ENCODE data around the gene COMT.

DNA sequence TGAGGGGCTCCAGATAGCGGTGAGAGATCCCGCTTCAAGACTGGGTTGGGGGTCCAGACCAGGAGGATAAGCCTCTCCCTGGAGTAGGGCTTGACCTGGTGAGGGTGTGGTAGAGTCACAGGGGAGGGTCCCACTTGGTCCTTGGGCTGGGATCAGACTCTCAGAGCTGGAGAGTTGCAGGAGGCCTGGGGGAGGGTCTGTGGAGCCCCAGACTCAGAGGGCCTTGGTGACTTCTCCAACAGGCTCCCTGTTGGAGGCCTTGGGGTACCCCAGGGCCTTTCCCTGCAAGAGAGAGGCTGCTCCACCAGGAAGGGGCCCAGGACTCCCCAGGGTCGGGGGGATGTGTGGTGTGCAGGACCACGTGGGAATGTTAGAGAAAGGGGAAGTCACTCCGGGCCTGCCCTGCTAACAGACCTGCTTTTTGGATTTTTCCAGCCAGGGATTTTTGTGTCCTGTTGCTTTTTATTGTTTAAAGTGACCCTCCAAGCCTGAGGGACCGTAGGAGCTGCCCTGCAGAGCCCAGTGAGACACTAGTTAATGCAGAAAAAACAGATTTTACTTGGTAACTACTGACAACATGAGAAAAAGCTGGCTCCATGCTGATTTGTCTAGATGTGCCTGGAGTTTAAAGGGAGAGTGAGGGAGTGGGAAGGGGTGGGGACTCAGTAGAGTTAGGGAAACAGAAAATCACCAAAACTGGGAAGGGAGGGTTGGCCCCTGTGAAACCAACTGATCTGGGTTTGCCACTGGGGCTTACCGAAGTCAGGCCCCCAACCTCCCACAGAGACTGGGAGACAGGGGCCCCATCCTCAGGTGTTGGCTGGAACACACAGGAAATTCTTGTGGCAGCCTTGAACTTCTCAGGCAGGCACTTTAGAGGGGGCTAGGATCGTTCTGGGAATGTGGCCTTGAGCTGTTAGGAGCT is 847 bp downstream of the COMT start:
- TF ChIP-seq EZH2 (IDR thresholded peaks at IDR 0.05; ENCODE audit: low read depth, unreplicated experiment) (no peak), EZH2phosphoT487 (IDR thresholded peaks at IDR 0.05; ENCODE audit: unreplicated experiment) (no peak), JUNB (IDR thresholded peaks at IDR 0.05; ENCODE audit: unreplicated experiment) (no peak), STAT1 (IDR thresholded peaks at IDR 0.05; ENCODE audit: unreplicated experiment) (no peak)
- TF ChIP-seq, protein P1, sequence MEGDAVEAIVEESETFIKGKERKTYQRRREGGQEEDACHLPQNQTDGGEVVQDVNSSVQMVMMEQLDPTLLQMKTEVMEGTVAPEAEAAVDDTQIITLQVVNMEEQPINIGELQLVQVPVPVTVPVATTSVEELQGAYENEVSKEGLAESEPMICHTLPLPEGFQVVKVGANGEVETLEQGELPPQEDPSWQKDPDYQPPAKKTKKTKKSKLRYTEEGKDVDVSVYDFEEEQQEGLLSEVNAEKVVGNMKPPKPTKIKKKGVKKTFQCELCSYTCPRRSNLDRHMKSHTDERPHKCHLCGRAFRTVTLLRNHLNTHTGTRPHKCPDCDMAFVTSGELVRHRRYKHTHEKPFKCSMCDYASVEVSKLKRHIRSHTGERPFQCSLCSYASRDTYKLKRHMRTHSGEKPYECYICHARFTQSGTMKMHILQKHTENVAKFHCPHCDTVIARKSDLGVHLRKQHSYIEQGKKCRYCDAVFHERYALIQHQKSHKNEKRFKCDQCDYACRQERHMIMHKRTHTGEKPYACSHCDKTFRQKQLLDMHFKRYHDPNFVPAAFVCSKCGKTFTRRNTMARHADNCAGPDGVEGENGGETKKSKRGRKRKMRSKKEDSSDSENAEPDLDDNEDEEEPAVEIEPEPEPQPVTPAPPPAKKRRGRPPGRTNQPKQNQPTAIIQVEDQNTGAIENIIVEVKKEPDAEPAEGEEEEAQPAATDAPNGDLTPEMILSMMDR (conservative IDR thresholded peaks at IDR 0.05; ENCODE audit: low read depth in 2 of 2), result no peak
- TF ChIP-seq, protein P2, sequence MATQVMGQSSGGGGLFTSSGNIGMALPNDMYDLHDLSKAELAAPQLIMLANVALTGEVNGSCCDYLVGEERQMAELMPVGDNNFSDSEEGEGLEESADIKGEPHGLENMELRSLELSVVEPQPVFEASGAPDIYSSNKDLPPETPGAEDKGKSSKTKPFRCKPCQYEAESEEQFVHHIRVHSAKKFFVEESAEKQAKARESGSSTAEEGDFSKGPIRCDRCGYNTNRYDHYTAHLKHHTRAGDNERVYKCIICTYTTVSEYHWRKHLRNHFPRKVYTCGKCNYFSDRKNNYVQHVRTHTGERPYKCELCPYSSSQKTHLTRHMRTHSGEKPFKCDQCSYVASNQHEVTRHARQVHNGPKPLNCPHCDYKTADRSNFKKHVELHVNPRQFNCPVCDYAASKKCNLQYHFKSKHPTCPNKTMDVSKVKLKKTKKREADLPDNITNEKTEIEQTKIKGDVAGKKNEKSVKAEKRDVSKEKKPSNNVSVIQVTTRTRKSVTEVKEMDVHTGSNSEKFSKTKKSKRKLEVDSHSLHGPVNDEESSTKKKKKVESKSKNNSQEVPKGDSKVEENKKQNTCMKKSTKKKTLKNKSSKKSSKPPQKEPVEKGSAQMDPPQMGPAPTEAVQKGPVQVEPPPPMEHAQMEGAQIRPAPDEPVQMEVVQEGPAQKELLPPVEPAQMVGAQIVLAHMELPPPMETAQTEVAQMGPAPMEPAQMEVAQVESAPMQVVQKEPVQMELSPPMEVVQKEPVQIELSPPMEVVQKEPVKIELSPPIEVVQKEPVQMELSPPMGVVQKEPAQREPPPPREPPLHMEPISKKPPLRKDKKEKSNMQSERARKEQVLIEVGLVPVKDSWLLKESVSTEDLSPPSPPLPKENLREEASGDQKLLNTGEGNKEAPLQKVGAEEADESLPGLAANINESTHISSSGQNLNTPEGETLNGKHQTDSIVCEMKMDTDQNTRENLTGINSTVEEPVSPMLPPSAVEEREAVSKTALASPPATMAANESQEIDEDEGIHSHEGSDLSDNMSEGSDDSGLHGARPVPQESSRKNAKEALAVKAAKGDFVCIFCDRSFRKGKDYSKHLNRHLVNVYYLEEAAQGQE (IDR thresholded peaks at IDR 0.05; ENCODE audit: unreplicated experiment), result no peak

All from GM23338 (cell line).